ENCODE measurements around the gene SLC25A22.

The SLC25A22 gene

DNA sequence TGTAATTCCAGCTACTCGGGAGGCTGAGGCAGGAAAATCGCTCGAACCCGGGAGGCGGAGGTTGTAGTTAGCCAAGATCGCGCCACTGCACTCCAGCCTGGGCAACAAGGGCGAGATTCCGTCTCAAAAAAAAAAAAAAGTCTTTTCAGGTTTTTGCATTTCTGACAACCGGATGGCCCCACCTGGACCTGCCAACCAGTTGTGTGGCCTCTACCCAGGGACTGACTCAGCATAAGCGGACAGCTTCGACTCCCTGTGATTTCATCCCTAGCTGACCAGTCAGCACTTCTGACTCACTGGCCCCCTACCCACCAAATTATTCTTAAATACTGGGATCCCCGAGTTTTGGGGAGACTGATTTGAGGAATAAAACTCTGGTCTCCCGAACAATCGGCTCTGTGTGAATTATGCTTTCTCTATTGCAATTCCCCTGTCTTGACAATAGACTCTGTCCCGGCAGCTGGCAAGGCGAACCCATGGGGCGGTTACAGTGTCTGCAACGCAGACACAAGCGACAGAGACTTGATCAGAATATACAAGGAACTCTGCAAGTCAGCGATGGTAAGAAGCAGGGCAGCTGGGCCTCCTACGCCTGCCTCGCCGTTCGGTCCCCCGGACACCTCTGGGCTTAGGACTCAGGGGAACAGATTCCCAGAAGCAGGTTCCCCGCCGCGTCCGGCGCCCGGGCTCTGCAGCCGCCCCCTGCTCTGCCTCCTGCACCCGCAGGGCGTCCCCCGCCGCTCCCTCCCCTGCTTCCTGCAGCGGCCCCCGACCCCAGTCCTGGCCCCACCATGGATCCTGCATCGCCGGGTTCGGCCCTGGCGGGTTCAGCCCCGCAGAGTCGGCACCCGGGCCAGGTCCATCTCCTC lies 51.6 kb downstream of the SLC25A22 start:
- Histone ChIP-seq H4K20me1 (ENCODE audit: insufficient read depth, low read length) (no peaks in the 10 kb centered on the region), H3K4me3 (ENCODE audit: low read depth, low read length, poor library complexity, severe bottlenecking) (peak overlapping the region; percentile 96), H3K4me2 (ENCODE audit: low read length) (peak overlapping the region; percentile 85), H3K9me3 (ENCODE audit: low read length) (no peaks in the 10 kb centered on the region), H3K36me3 (ENCODE audit: insufficient read depth, low read length) (peaks cover 10% of the 10 kb centered on the region; the same call in 1 of the 2 replicates), H2AFZ (ENCODE audit: low read length) (no peak overlapping the region), H3K9ac (ENCODE audit: low read length) (peak overlapping the region; percentile 90), H3K4me1 (ENCODE audit: insufficient read depth, low read length, severe bottlenecking) (peaks cover 26% of the 10 kb centered on the region), H3K27ac (ENCODE audit: low read depth, low read length, poor library complexity, severe bottlenecking) (no peak overlapping the region), H3K27me3 (ENCODE audit: insufficient read depth, low read length) (0 out of 2 replicates have a peak, but pooled peaks cover 5% of the 10 kb centered on the region), H3K9me2 (ENCODE audit: low read depth, low read length) (no peaks in the 10 kb centered on the region), H3K79me2 (ENCODE audit: insufficient read depth, low read length) (peaks cover 37% of the 10 kb centered on the region), H3F3A (ENCODE audit: insufficient read depth, low read length) (0 out of 2 replicates have a peak, but pooled peaks cover 5% of the 10 kb centered on the region)
- TF ChIP-seq CTCF (IDR thresholded peaks at IDR 0.05; ENCODE audit: low read length) (no peak), EZH2 (IDR thresholded peaks at IDR 0.05; ENCODE audit: borderline replicate concordance, low read length) (no peak)

DNA sequence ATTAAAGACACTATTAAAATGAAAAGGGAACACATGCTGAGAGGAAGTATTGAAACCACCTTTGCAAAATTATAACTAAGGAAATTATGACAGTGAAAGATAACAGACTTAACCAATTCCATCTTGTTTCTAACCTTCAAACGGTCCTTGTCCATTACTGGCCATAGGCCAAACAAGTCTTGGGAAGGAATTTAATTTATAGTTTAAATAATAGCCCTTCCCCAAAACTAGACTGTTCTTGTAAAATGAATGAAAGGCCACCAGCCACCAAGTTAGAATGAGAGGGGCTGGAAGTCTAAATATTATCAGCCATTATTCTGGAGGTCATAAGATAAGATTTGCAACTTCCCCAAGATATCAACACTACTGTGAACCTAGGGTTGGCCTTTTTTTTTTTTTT lies 52.7 kb downstream of the SLC25A22 start:
- H3K9me3 ChIP-seq (ENCODE audit: low read length), result no peaks in the 10 kb centered on the region
- 0 out of 2 replicates have a peak, but pooled peaks cover 5% of the 10 kb centered on the region for H3K27me3 ChIP-seq (ENCODE audit: insufficient read depth, low read length)
- TF ChIP-seq CTCF (IDR thresholded peaks at IDR 0.05; ENCODE audit: low read length) (no peak), EZH2 (IDR thresholded peaks at IDR 0.05; ENCODE audit: borderline replicate concordance, low read length) (no peak)
- H3F3A ChIP-seq (ENCODE audit: insufficient read depth, low read length), result 0 out of 2 replicates have a peak, but pooled peaks cover 5% of the 10 kb centered on the region
- no peak overlapping the region for H3K4me2 ChIP-seq (ENCODE audit: low read length)
- no peak overlapping the region for H3K9ac ChIP-seq (ENCODE audit: low read length)
- H3K27ac ChIP-seq (ENCODE audit: low read depth, low read length, poor library complexity, severe bottlenecking), result no peak overlapping the region
- peaks cover 4% of the 10 kb centered on the region; the same call in 1 of the 2 replicates for H3K36me3 ChIP-seq (ENCODE audit: insufficient read depth, low read length)
- peaks cover 26% of the 10 kb centered on the region for H3K4me1 ChIP-seq (ENCODE audit: insufficient read depth, low read length, severe bottlenecking)
- H3K9me2 ChIP-seq (ENCODE audit: low read depth, low read length), result no peaks in the 10 kb centered on the region
- H3K4me3 ChIP-seq (ENCODE audit: low read depth, low read length, poor library complexity, severe bottlenecking), result no peak overlapping the region
- H4K20me1 ChIP-seq (ENCODE audit: insufficient read depth, low read length), result no peaks in the 10 kb centered on the region
- H2AFZ ChIP-seq (ENCODE audit: low read length), result no peak overlapping the region
- peaks cover 28% of the 10 kb centered on the region for H3K79me2 ChIP-seq (ENCODE audit: insufficient read depth, low read length)

DNA sequence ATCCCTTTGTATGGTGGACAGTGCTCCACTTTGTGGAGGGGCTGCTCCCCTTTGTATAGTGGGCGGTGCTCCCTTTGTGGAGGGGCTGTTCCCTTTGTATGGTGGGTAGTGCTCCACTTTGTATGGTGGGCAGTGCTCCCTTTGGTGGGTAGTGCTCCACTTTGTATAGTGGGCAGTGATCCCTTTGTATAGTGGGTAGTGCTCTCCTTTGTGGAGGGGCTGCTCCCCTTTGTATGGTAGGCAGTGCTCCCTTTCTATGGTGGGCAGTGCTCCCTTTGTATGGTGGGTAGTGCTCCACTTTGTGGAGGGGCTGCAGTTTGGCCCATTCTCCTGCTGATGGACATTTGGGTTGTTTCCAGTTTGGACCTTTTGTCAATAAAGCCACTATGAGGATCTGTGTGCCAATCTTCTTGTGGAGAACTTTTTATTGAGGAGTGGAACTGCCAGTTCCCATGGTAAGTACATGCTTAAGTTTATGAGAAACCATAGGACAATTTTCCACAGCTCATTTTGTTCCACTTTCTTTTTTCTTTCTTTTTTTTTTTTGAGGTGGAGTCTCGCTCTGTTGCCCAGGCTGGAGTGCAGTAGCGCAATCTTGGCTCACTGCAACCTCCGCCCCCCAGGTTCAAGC lies 55.4 kb downstream of the SLC25A22 start:
- Histone ChIP-seq H3K4me1 (ENCODE audit: insufficient read depth, low read length, severe bottlenecking) (peaks cover 7% of the 10 kb centered on the region), H2AFZ (ENCODE audit: low read length) (no peak overlapping the region), H3K9me2 (ENCODE audit: low read depth, low read length) (no peaks in the 10 kb centered on the region), H4K20me1 (ENCODE audit: insufficient read depth, low read length) (no peaks in the 10 kb centered on the region), H3F3A (ENCODE audit: insufficient read depth, low read length) (0 out of 2 replicates have a peak, but pooled peaks cover 5% of the 10 kb centered on the region), H3K79me2 (ENCODE audit: insufficient read depth, low read length) (peaks cover under 1% of the 10 kb centered on the region; the same call in 1 of the 2 replicates), H3K27me3 (ENCODE audit: insufficient read depth, low read length) (peaks cover 7% of the 10 kb centered on the region; the same call in 1 of the 2 replicates), H3K4me3 (ENCODE audit: low read depth, low read length, poor library complexity, severe bottlenecking) (no peak overlapping the region), H3K36me3 (ENCODE audit: insufficient read depth, low read length) (no peaks in the 10 kb centered on the region), H3K27ac (ENCODE audit: low read depth, low read length, poor library complexity, severe bottlenecking) (no peak overlapping the region), H3K9ac (ENCODE audit: low read length) (no peak overlapping the region), H3K4me2 (ENCODE audit: low read length) (no peak overlapping the region), H3K9me3 (ENCODE audit: low read length) (no peaks in the 10 kb centered on the region)
- no peak for TF ChIP-seq CTCF (IDR thresholded peaks at IDR 0.05; ENCODE audit: low read length)
